A549 (cell line): ENCODE data around the gene SMIM38. TPM values are rescaled to one million over a fixed set of nuclear protein-coding genes. Genes with fewer than 3 reads are reported as not detected.

Experiments used
- ATAC-seq, 2 experiments: fragments of 200-7000 bp in 1 of 2; fragments of >200 bp in 1 of 2; cut with Nextera tagmentation in 1 of 2; cut with Tn5 transposase in 1 of 2; 3 replicates each; pipeline versions ENCODE4 v1.8.0 to v1.9.1; 2018 to 2020; ENCODE audit warnings: mild to moderate bottlenecking in 1 of 2, moderate library complexity in 1 of 2
- CTCF ChIA-PET: fragments of 300-600 bp; sonication (Branson Sonifier 250); formaldehyde crosslinking; extraction: SDS; loops from one replicate; lab custom pipeline; 2021; ENCODE audit warnings: antibody characterized with exemption, inconsistent platforms; lab: Yijun Ruan, JAX
- POLR2A ChIA-PET: fragments of 350-600 bp; formaldehyde crosslinking; extraction: SDS; loops from one replicate; lab custom pipeline; 2021; ENCODE audit warnings: antibody characterized with exemption, inconsistent platforms; lab: Yijun Ruan, JAX
- DNase-seq, 2 experiments: peaks; one replicate each; pipeline versions ENCODE4 v3.0.0 to v3.0.0-alpha.2; 2011 to 2016; ENCODE audit warnings: low read depth in 1 of 2, low spot score in 1 of 2
- FAIRE-seq: peaks from 2 replicates; lab custom pipeline; 2011; peaks lifted over from hg19 to GRCh38; lab: Jason Lieb, UNC
- H3K27ac ChIP-seq, 2 experiments: fragments of >200 bp; sonication (Bioruptor Twin); formaldehyde crosslinking; 3 replicates each; pipeline ENCODE4 v1.5.1; 2016 to 2017
- H3K4me1 ChIP-seq: fragments of >200 bp; sonication (Bioruptor Twin); formaldehyde crosslinking; 3 replicates; pipeline ENCODE4 v1.6.1; 2016
- H3K4me2 ChIP-seq: fragments of >200 bp; sonication (Bioruptor Twin); formaldehyde crosslinking; 3 replicates; pipeline ENCODE4 v1.6.1; 2016
- H3K4me3 ChIP-seq: fragments of >200 bp; sonication (Bioruptor Twin); formaldehyde crosslinking; 3 replicates; pipeline ENCODE4 v1.5.1; 2016
- H3K9me3 ChIP-seq: fragments of >200 bp; sonication (Bioruptor Twin); formaldehyde crosslinking; 3 replicates; pipeline ENCODE4 v1.6.1; 2016
- ATOH8 ChIP-seq: fragments of 250-450 bp; sonication (Bioruptor Pico); IDR thresholded peaks from 2 replicates; pipeline ENCODE4 v1.5.0; 2020; ENCODE audit warnings: low read depth, mild to moderate bottlenecking, moderate library complexity
- BHLHE40 ChIP-seq: IDR thresholded peaks from 2 replicates; pipeline ENCODE4 v1.6.1; 2012; ENCODE audit warnings: low read depth, low read length, inconsistent platforms
- CBX2 ChIP-seq: fragments of 200-600 bp; sonication (generic); IDR thresholded peaks from 2 replicates; pipeline ENCODE4 v1.6.1; 2016; ENCODE audit warnings: low read depth, mild to moderate bottlenecking, borderline replicate concordance
- CEBPB ChIP-seq, 2 experiments: fragments of >200 bp in 1 of 2; sonication (Bioruptor Twin) in 1 of 2; formaldehyde crosslinking in 1 of 2; IDR thresholded peaks; 2 replicates each; pipeline ENCODE4 v1.6.1; 2012 to 2016
- CHD2 ChIP-seq: fragments of 150-350 bp; IDR thresholded peaks from 2 replicates; pipeline ENCODE4 v1.6.1; 2014; ENCODE audit warnings: low read length; ENCODE audit not compliant: partially characterized antibody
- EP300 ChIP-seq, 2 experiments: fragments of >200 bp; sonication (Bioruptor Twin); formaldehyde crosslinking; IDR thresholded peaks; 2 replicates in 1 of 2; 3 replicates in 1 of 2; pipeline ENCODE4 v1.6.1; 2016 to 2017
- FOXS1 ChIP-seq: fragments of 250-450 bp; sonication (Bioruptor Pico); IDR thresholded peaks from 2 replicates; pipeline ENCODE4 v1.5.0; 2020; ENCODE audit warnings: mild to moderate bottlenecking, moderate library complexity
- GATA3 ChIP-seq: IDR thresholded peaks from 2 replicates; pipeline ENCODE4 v1.6.1; 2012; ENCODE audit warnings: borderline replicate concordance
- HDAC2 ChIP-seq: fragments of 200-600 bp; sonication (generic); IDR thresholded peaks from 2 replicates; pipeline ENCODE4 v1.6.1; 2016
- HOXA7 ChIP-seq: fragments of 250-450 bp; sonication (Bioruptor Pico); IDR thresholded peaks from 2 replicates; pipeline ENCODE4 v1.5.0; 2020; ENCODE audit warnings: mild to moderate bottlenecking, moderate library complexity
- JUNB ChIP-seq: fragments of >200 bp; sonication (Bioruptor Twin); formaldehyde crosslinking; IDR thresholded peaks from 2 replicates; pipeline ENCODE4 v1.6.1; 2016
- KDM1A ChIP-seq: fragments of 200-600 bp; sonication (generic); IDR thresholded peaks from 2 replicates; pipeline ENCODE4 v1.6.1; 2016; ENCODE audit warnings: low read depth, mild to moderate bottlenecking
- MAX ChIP-seq: IDR thresholded peaks from 2 replicates; pipeline ENCODE4 v1.6.1; 2012
- NPAS2 ChIP-seq: fragments of 250-450 bp; sonication (Bioruptor Pico); IDR thresholded peaks from 2 replicates; pipeline ENCODE4 v1.8.0; 2022; ENCODE audit warnings: mild to moderate bottlenecking, moderate library complexity, borderline replicate concordance
- PHF8 ChIP-seq: fragments of 200-600 bp; sonication (generic); IDR thresholded peaks from 2 replicates; pipeline ENCODE4 v1.6.1; 2016; ENCODE audit warnings: low read depth, mild to moderate bottlenecking, antibody characterized with exemption, moderate library complexity, borderline replicate concordance
- POLR2A ChIP-seq: IDR thresholded peaks from 2 replicates; pipeline ENCODE4 v1.6.1; 2012; ENCODE audit warnings: mild to moderate bottlenecking, low read length
- TFCP2L1 ChIP-seq: fragments of 250-450 bp; sonication (Bioruptor Pico); IDR thresholded peaks from 2 replicates; pipeline ENCODE4 v1.5.0; 2021; ENCODE audit warnings: mild to moderate bottlenecking
- TP53 ChIP-seq: fragments of 250-450 bp; sonication (Bioruptor Pico); IDR thresholded peaks from 2 replicates; pipeline ENCODE4 v1.5.0; 2021; ENCODE audit warnings: mild to moderate bottlenecking, moderate library complexity
- ZFP36 ChIP-seq: fragments of 450-650 bp; IDR thresholded peaks from 2 replicates; pipeline ENCODE4 v1.6.1; 2014; ENCODE audit warnings: borderline replicate concordance; ENCODE audit not compliant: partially characterized antibody
- ZNF302 ChIP-seq: fragments of 250-450 bp; sonication (Bioruptor Pico); IDR thresholded peaks from 2 replicates; pipeline ENCODE4 v1.9.0; 2021; ENCODE audit warnings: inconsistent platforms, mild to moderate bottlenecking, moderate library complexity
- ZSCAN20 ChIP-seq: fragments of 250-450 bp; sonication (Bioruptor Pico); IDR thresholded peaks from 2 replicates; pipeline ENCODE4 v1.8.0; 2022; ENCODE audit warnings: mild to moderate bottlenecking, moderate library complexity
- WGBS: methylation state at CpG from one replicate; pipeline ENCODE4 v1.1.6; 2017; ENCODE audit errors: missing lambda C conversion rate; 5-methylcytosine and 5-hydroxymethylcytosine counted together
- polyA plus RNA-seq, 4 experiments: library from polyadenylated mRNA; depleted of rRNA in 3 of 4; stranded (reverse); fragments of >200 nt; fragmentation: RNase III in 1 of 4; extraction: RNeasy Plus Mini Kit Qiagen cat#74134 plus additional on column Dnase treatment in 1 of 4; gene quantifications; 2 replicates in 3 of 4; 3 replicates in 1 of 4; pipeline ENCODE4 v1.2.3, GENCODE V29; 2011 to 2017
- TF ChIP-seq, protein P1 (sequence below): fragments of 450-650 bp; IDR thresholded peaks from 2 replicates; pipeline ENCODE4 v1.6.1; 2014; ENCODE audit warnings: antibody characterized with exemption
- TF ChIP-seq, protein P2 (sequence below): fragments of 150-350 bp; IDR thresholded peaks from 2 replicates; pipeline ENCODE4 v1.6.1; 2014; ENCODE audit warnings: low read depth, mild to moderate bottlenecking, low read length

SMIM38 gene
- polyA plus RNA-seq, 2 of the 4 experiments (the other 2 are of a cell fraction): 0.05 to 0.08 TPM

GRCh38 chr11:69141742-69142141 is 14.0 kb upstream of the SMIM38 start:
- no peak for ATAC-seq
- Histone ChIP-seq H3K27ac (no peak overlapping the region), H3K4me3 (no peak overlapping the region)
- no peak for DNase-seq
- TF ChIP-seq JUNB (no peak), TFCP2L1 (no peak), ZFP36 (no peak), MAX (no peak)
- TF ChIP-seq, all 56 proteins: peak for 0
- no peaks in the 10 kb centered on the region for H3K4me1 ChIP-seq
- peaks cover 28% of the 10 kb centered on the region for H3K9me3 ChIP-seq
- 58% methylated on average over 8 of the region's 8 CpGs for WGBS
- POLR2A ChIA-PET: no interaction called here
- no peak for FAIRE-seq
- CTCF ChIA-PET: interaction anchor here (1.1 to 2.8 kb wide), 3 partner anchors 10 to 40 kb away, joined by 3 to 23 read pairs (median 12); no protein-coding TSS in a partner anchor
- no peak overlapping the region for H3K4me2 ChIP-seq

DNA sequence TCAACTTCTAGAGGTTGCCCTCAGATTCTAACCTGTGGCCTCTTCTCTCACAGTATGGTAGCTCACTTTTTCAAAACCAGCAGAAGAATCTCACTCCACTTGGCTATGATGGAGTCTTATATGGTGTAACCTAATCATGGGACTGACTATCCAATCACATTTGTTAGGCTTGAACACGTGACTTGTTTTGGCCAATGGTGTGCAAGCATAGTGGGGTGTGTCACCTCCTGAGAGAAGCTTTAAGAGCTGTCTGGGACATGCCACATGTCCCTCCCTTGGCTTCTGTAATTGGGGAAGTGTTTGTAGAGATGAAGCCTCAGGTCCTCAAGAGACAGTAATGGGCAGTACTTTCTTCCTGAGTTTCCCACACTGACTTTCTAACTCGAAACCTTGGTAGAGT is 12.8 kb upstream of the SMIM38 start:
- Histone ChIP-seq H3K27ac (no peak overlapping the region; a peak in 1 of 6 replicates), H3K4me2 (no peak overlapping the region), H3K4me3 (no peak overlapping the region), H3K9me3 (peaks cover 39% of the 10 kb centered on the region), H3K4me1 (no peaks in the 10 kb centered on the region)
- ATAC-seq: no peak
- ChIA-PET CTCF (interaction anchor here (0.6 to 1.2 kb wide), 3 partner anchors 11 to 509 kb away, joined by 3 to 12 read pairs (median 3); no protein-coding TSS in a partner anchor), POLR2A (no interaction called here)
- DNase-seq: no peak
- 74% methylated on average over 2 of the region's 2 CpGs for WGBS
- FAIRE-seq: no peak
- TF ChIP-seq, protein P1, sequence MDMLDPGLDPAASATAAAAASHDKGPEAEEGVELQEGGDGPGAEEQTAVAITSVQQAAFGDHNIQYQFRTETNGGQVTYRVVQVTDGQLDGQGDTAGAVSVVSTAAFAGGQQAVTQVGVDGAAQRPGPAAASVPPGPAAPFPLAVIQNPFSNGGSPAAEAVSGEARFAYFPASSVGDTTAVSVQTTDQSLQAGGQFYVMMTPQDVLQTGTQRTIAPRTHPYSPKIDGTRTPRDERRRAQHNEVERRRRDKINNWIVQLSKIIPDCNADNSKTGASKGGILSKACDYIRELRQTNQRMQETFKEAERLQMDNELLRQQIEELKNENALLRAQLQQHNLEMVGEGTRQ: 0 out of 2 replicates have a peak, but pooled peaks have one; percentile 14
- TF ChIP-seq TP53 (CRISPR knock-in tag) (no peak), ATOH8 (no peak), POLR2A (no peak)
- TF ChIP-seq, all 56 proteins: peak for 1

- Histone ChIP-seq H3K9me3 (peaks cover 40% of the 10 kb centered on the region), H3K4me2 (no peak overlapping the region), H3K27ac (peak overlapping the region in 1 of 2 experiments; percentile 46; a peak in 1 of 6 replicates), H3K4me3 (no peak overlapping the region), H3K4me1 (no peaks in the 10 kb centered on the region)
- ChIA-PET POLR2A (no interaction called here), CTCF (interaction anchor here (1.3 to 2.4 kb wide), 3 partner anchors 10 to 43 kb away, joined by 3 to 12 read pairs (median 3); no protein-coding TSS in a partner anchor)
- 18% methylated on average over 7 of the region's 7 CpGs for WGBS
- DNase-seq (no peak), ATAC-seq (no peak), FAIRE-seq (no peak)
- TF ChIP-seq, protein P2, sequence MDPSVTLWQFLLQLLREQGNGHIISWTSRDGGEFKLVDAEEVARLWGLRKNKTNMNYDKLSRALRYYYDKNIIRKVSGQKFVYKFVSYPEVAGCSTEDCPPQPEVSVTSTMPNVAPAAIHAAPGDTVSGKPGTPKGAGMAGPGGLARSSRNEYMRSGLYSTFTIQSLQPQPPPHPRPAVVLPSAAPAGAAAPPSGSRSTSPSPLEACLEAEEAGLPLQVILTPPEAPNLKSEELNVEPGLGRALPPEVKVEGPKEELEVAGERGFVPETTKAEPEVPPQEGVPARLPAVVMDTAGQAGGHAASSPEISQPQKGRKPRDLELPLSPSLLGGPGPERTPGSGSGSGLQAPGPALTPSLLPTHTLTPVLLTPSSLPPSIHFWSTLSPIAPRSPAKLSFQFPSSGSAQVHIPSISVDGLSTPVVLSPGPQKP: no peak
- TF ChIP-seq FOXS1 (CRISPR knock-in tag): no peak
- TF ChIP-seq ZNF302 (CRISPR knock-in tag): no peak
- no peak for TF ChIP-seq CHD2
- no peak for TF ChIP-seq HDAC2
- no peak for TF ChIP-seq ZSCAN20 (CRISPR knock-in tag)
- TF ChIP-seq POLR2A: no peak
- TF ChIP-seq NPAS2 (CRISPR knock-in tag): no peak
- no peak for TF ChIP-seq EP300 (IDR thresholded peaks at IDR 0.05)
- TF ChIP-seq CBX2: no peak
- no peak for TF ChIP-seq CEBPB (IDR thresholded peaks at IDR 0.05)
- TF ChIP-seq BHLHE40: no peak
- TF ChIP-seq GATA3: no peak
- TF ChIP-seq PHF8: no peak
- no peak for TF ChIP-seq HOXA7 (CRISPR knock-in tag)
- TF ChIP-seq KDM1A: no peak
Measured at GRCh38 chr11:69144316-69145049, 11.3 kb upstream of the SMIM38 start.
